ENCODE results near the gene SEC14L5.

SEC14L5 gene

GRCh38 chr16:5016967-5017677, 59.0 kb downstream of the SEC14L5 start:
- FAIRE-seq, result no peak

- no peak for FAIRE-seq
These were observed 59.5 kb downstream of the SEC14L5 start for GRCh38 chr16:5017678-5017969.

- peak; percentile 92 for FAIRE-seq
These were observed 60.7 kb downstream of the SEC14L5 start for GRCh38 chr16:5018793-5019192.

GRCh38 chr16:5019775-5020174, 61.6 kb downstream of the SEC14L5 start:
- no peak for FAIRE-seq

GRCh38 chr16:5020551-5020950, 62.4 kb downstream of the SEC14L5 start:
- no peak for FAIRE-seq

GRCh38 chr16:5022521-5022920, 64.4 kb downstream of the SEC14L5 start:
- FAIRE-seq, result no peak

- no peak for FAIRE-seq
These were observed 66.5 kb downstream of the SEC14L5 start for GRCh38 chr16:5024632-5025031.

GRCh38 chr16:5025171-5025632, 67.1 kb downstream of the SEC14L5 start:
- no peak for FAIRE-seq

GRCh38 chr16:5026664-5027063, 68.5 kb downstream of the SEC14L5 start:
- FAIRE-seq, result no peak

GRCh38 chr16:5027086-5027485, 69.0 kb downstream of the SEC14L5 start:
- FAIRE-seq, result no peak

GRCh38 chr16:5027575-5028235, 69.6 kb downstream of the SEC14L5 start:
- FAIRE-seq, result no peak

- FAIRE-seq, result no peak
These were observed 70.9 kb downstream of the SEC14L5 start for GRCh38 chr16:5028950-5029475.

- no peak for FAIRE-seq
These were observed 72.2 kb downstream of the SEC14L5 start for GRCh38 chr16:5030251-5030870.

GRCh38 chr16:5031601-5032000, 73.5 kb downstream of the SEC14L5 start:
- FAIRE-seq, result no peak

GRCh38 chr16:5032748-5033167, 74.6 kb downstream of the SEC14L5 start:
- no peak for FAIRE-seq

GRCh38 chr16:5033256-5034166, 75.4 kb downstream of the SEC14L5 start, which contains the start of gene NAGPA:
TSS of gene NAGPA (minus strand) at chr16:5033935. CDS start at chr16:5033914, 21 bp downstream.
- no peak for FAIRE-seq

GRCh38 chr16:5034167-5034523, 76.0 kb downstream of the SEC14L5 start:
- no peak for FAIRE-seq

- FAIRE-seq, result no peak
These were observed 77.7 kb downstream of the SEC14L5 start for GRCh38 chr16:5035909-5036227.

GRCh38 chr16:5036228-5037156, 78.4 kb downstream of the SEC14L5 start:
- no peak for FAIRE-seq

GRCh38 chr16:5040451-5040850, 82.3 kb downstream of the SEC14L5 start:
- FAIRE-seq, result no peak

GRCh38 chr16:5041600-5042133, 83.5 kb downstream of the SEC14L5 start:
- no peak for FAIRE-seq

All from endometrium (tissue), 2 donors.